ENCODE measurements around the gene HTT-AS. TPM values are rescaled to one million over a fixed set of nuclear protein-coding genes. Genes with fewer than 3 reads are reported as not detected.
"Not testable (repeated sequence)": the region's sequence is repeated elsewhere in the genome, so short reads cannot be mapped to it uniquely, and the experiment has no call there.

The HTT-AS gene
- total RNA-seq, 1 experiment from 2014 or later: not detected

DNA sequence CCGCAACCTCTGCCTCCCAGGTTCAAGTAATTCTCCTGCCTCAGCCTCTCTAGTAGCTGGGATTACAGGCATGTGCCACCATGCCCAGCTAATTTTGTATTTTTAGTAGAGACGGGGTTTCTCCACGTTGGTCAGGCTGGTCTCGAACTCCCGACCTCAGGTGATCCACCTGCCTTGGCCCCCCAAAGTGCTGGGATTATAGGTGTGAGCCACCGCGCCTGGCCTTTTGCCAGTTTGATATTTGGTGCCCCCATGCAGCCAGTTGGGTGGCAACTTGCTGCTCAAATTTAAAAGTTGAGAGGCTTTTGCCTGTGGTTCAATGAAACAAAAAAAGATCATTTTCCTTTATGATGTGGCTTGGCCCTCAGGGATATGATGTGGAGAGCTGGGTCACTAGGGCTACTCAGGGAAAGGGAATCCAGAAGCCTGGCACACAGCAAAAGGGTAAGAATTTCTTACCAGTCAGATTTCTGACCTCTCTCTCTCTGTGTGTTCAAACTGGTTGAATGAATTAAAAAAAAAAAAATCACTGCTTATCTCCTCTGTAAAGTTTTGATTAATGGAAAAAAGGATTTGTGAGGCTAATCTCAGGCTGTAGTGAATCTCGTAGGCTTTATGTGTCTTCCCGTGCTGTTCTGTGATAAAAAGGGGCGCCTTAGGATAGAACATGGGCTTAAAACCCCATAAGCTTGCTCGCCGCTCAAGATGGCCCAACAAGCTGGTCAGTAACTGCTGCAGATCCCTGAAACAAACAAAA, 23.0 kb downstream of the HTT-AS start:
- DNase-seq (ENCODE audit: low read depth): not testable (repeated sequence)

DNA sequence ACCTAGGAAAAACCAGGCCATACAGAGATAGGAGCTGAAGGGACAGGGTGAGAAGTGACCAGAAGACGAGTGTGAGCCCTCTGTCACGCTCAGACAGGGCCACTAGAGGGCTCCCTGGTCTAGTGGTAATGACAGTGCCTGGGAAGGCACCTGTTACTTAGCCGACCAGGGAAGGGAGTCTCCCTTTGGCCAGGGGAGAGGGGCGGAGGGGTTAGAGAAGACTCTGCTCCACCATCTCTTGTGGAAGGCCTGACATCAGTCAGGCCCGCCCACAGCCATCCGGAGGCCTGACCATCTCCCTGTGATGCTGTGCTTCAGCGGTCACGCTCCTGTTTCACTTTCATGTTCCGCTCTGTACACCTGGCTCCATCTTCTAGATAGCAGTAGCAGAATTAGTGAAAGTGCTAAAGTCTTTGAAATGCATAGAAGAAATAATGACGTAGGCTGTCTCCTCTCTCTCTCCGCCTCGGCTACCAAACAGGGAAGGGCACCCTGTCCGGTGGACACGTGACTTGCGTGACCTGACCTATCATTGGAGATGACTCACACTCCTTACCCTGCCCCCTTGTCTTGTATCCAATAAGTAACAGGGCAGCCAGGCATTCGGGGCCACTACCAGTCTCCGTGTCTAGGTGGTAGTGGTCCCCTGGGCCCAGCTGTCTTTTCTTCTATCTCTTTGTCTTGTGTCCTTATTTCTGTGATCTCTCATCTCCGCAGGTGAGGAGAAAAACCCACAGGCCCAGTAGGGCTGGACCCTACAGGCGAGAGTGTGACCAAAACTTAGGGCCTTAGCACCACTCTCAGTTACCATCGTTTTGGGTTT, 26.7 kb downstream of the HTT-AS start:
- DNase-seq (ENCODE audit: low read depth): peak; percentile 58

DNA sequence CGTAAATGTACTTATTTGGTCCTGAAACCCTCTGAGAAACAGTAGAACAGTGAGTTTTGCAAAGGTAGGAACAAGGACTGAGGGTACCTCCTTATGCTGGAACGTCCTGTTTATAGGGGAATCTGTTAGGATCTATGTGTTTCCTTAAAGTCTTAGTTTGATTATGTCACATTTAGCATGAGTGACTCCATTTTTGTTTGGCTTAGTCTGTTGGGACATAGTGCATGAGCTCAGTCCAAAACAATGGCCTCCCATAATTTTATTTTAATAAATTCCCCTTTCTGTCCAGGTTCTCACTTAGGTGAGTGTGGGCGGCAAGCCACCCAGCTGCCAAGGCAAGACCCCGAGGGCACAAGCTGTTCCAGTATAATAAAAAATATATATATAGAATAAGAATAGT, 27.7 kb downstream of the HTT-AS start:
- DNase-seq (ENCODE audit: low read depth): no peak

DNA sequence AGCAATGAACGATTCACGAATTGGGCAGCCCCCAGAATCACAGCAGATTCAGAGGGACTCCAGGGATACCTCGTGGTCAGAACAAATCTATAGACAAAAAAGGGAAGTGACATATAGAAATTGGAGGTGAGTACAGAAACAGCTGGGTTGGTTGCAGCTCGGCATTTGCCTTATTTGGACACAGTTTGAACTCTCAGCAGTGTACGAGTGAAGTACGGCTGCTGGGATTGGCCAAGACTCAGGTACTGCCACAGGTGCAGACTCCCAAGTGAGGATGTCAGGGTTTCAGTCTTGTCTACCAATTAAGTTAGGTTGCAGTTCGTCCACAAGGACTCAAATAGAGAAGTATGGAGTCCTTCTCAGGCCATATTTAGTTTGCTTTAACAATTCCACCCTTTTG, 28.2 kb downstream of the HTT-AS start:
- DNase-seq (ENCODE audit: low read depth): no peak

DNA sequence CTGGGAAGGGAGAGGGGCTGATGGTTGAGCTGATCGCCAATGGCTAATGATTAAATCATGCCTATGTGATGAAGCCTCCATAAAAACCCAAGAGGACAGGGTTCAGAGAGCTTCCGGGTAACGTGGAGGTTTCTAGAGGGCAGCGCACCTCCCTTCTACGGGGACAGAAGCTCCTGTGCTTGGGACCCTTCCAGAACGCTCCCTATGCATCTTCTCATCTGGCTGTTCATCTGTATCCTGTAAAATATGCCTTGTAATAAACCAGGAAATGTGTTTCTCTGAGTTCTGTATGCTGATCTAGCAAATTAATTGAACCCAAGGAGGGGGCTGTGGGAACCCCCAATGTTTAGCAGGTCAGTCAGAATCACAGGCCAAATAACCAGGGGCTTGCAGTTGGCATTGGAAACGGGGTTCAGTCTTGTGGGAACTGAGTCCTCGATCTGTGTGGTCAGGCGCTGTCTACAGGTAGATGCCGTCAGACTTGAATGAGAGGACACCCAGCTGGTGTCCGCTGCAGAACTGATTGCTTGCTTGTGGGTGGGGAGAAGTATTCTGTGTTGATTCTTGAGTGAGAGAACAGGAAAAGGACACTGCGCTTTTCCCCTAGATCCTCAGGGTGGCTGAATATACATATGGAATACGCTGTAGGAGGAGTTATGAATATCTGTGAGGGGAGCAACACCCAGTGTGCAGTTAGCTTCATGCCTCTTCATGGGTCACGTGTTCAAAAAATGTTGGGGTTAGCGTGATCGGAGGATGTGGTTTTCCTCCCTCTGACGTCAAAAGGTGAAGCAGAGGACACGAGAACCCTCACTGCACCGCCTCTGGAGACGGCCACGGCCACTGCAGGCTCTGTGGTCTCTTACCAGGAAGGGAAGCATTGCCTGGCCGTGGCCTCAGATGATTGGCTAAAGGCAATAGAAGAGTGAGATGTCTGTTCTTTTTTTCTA, 29.2 kb downstream of the HTT-AS start:
- peak; percentile 66 for DNase-seq (ENCODE audit: low read depth)

DNA sequence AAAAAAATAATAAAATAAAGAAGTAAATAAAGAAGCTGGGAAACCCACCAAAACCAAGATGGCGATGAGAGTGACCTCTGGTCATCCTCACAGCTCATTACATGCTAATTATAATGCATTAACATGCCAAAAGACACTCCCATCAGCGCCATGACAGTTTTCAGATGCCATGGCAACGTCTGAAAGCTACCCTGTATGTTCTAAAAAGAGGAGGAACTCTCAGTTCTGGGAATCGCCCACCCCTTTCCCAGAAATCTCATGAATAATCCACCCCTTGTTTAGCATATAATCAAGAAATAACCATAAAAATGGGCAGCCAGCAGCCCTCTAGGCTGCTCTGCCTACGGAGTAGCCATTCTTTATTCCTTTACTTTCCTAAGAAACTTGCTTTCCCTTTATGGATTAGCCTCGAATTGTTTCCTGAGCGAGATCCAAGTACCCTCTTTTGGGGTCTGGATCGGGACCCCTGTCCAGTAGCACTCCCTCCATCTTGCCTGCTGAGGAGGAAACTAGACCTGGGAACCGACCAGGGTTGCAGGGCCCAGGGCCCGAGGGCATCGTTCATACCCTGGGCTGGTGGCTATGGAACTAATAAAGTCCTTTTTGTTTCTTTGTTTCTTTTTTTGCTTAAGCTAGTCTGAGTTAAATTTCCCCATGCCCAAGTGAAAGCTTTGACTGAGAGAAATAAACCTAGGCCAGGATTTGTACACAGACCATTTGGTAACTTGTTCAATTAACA, 30.9 kb downstream of the HTT-AS start:
- no peak for DNase-seq (ENCODE audit: low read depth)

DNA sequence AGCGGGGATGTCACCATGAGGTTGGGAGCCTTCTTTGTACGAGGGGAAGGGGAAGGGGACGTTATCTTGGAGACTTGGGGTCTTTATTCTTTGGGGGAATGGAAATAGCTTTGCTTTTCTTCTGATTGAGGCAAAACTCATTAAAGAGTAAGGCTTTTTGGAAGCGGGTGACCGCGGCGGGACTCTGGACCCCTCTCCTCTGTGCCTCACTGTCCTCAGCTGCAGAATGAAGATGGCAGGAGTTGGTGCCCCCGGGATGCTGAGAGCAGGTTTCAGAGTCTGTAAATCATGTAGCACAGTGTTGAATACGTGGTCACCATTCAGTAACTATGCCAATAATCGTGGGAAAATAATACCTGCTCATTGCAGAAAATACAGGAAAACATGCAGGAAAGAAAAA, 32.1 kb downstream of the HTT-AS start:
- DNase-seq (ENCODE audit: low read depth): no peak

DNA sequence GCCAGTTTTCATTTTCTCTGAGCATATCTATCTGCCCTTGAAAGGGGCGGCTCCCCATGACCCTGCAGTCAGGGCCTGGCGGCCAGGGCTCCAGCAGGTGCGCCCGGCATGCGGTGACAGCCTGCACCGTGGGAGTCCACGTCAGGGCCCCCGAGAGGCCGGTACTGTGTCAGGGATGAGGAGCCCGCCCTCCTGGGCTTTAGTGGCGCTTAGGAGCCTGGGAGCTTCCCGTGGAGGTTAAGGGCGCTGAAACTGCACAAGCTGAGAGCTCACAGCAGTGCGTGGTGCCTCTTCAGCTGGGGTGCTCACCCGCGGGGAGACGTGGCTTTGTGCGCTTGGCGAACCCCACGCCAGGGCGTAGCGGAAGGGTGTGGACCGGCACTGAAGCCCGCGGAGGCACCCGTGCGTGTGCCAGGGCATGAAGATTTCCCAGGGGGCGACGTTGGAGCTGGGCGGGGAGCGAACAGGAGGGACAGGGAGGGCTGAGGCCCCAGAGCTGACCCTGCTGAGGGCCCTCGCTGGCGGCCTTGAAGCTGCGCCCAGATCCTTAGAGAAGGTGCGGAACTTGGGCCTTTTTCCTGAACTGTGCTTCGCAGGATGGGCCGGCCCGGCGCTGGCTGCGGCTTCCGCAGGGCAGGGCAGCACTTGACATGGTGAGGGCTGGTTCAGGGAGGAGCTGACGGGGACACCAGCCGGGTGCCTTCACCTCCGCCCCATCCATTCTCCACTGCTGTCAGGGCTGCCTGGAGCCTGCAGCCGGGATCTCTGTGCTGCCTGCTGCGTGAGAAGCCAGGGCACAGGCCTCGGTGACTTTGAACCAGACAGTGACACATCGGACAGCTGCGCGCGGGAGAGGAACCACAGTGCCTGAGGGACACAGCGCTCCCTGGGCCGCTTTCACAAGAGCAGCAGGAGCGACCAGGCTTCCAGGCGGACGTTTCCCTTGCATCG, 32.9 kb downstream of the HTT-AS start:
- DNase-seq (ENCODE audit: low read depth): peak; percentile 75

DNA sequence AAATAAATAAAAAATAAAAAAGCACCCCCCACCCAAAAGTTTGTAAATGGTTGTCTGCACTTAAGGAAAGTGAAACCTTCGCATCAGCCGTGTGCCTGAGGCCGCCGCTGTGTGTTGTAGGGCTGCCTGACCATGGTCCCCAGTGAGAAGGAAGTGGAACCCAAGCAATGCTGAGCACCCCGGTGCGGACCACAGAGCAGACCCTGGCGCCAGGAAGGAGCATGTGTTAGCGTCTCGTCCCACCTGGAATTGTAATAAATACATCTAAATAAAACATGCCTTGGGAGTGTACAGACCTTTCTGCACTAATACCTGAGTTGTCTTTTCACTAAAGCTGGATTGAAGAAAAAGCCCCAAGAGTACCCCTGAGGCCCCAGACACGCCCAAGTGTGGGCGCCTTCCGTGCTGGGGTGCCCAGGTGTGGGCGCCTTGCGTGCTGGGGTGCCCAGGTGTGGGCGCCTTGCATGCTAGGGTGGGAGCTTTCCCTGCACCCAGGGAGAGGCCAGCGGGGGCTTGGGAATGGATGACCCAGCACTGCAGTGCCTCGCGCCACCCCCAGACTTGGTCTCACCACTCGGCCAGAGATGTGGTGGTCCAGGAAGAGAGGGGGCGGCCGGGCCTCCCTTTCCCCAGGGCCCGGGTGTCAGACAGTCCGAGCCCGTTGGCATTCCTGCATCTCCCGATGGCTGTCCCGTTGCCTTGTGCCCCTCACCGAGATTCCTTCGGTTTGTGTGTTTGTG, 33.7 kb downstream of the HTT-AS start:
- DNase-seq (ENCODE audit: low read depth): no peak

DNA sequence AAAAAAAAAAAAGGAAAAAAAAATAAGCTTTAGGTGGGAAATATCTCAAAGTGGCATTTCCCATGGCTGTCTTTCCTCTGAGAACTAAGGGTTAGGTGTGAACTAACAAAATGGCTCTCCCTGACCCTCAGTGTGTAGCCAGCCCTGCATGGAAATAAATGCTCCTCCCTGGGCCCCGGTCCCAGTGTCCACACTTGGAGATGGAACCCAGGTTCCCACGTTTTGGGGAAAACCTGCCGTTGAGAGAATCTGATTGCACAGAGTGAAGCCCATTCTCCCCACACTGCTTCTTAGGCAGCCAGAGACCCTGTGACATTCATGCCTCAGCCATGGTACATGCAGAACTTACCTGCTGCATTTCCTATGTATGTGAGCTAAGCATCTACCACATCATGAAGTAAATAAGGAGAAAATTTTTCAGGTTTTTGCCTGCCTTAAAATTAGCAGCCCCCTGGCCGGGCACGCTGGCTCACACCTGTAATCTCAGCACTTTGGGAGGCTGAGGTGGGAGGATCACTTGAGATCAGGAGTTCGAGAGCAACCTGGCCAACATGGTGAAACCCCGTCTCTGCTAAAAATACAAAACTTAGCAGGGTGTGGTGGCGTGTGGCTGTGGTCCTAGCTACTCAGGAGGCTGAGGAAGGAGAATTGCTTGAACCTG, 34.5 kb downstream of the HTT-AS start:
- DNase-seq (ENCODE audit: low read depth): no peak

DNA sequence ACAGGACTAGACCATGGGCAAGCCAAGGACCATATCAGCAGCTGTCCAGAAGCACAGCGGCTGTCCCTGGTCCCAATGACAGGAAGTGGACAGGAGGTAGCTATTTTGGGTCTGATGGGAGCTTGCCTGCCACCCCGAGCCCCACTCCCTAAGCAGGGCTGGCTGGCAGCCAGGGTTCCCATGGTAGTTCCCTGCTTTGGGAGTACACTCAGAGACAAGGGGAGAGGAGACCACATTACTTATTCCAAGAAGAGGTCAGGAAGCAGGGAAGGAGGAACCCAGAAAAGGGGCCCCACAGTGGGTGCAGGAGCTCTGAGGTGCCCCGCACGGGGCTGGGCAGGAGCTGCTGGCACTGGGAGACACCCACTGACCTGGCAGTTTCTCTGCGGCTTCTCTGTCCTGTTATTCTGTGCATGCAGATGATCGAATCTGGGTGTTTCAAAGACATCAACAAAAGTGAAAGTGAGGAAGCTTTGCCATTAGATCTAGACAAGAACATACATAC, 36.3 kb downstream of the HTT-AS start:
- peak; percentile 34 for DNase-seq (ENCODE audit: low read depth)

DNA sequence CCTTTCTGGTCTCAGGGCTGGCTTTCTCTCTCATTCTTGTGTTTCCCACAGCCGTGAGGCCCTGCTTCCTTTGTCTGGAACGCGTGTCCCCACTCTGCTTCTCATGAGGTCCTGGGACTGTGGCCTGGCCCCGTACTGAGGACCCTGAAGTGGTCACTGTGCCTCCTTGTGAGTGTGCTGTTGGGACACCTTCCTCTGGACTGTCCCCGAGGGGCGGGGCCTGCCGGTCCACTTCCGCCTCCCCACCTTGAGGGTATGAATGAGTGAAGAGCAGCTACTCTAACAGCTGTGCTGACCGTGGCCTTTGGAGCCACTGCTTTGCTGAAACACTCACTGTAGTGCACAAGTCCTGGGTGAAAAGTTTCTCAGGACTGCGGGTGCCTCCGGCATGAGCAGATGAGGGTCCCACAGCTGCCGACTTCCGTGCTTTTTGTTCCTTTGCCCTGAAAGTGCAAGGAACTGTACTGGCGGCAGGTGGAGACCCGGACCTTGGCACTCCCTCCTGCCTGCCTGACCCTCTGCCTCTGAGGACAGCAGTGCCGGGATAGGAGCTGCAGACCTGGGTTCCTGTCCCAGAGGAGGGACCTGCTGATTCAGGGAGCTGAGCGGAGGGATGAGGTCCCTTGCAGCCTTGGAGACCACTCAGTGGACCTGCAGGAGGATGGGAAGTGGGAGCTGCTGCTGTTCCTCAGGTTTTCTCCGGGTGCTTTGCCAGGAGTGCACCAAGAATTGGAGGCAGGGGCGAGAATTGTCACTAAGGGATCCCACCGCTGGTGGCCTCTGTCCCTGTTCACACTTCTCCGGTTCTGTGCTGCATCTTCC, 38.0 kb downstream of the HTT-AS start:
- no peak for DNase-seq (ENCODE audit: low read depth)

DNA sequence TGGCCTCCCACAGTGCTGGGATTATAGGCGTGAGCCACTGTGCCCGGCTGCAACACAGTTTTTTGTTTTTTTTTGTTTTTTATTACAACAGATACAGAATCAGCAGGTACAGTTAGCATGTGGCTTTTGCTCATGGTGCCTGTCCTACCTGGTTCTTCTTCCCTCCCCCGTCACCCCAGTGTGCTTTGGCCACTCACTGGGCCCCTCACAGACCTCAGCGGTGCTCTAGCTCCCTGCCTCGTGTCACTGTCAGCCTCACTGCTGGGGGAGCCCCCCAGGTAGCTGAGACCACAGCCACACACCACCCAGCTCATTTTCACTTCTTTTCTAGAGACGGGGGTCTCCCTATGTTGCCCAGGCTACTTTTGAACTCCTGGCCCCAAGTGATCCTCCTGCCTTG, 38.7 kb downstream of the HTT-AS start:
- no peak for DNase-seq (ENCODE audit: low read depth)

DNA sequence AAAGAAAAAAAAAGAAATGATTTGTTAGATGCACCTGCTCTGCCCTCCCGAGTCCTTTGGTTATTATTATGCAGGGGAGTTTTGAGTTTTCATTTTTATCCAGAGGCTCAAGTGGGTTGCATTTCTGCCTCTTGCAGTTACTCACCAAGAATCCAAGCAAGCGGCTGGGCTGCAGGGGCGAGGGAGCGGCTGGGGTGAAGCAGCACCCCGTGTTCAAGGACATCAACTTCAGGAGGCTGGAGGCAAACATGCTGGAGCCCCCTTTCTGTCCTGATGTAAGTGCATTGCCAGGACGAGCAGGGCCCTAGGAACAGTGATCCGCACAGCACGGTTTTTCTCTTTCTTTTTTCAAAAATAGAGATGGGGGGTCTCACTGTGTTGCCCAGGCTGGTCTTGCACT, 39.1 kb downstream of the HTT-AS start:
- no peak for DNase-seq (ENCODE audit: low read depth)

DNA sequence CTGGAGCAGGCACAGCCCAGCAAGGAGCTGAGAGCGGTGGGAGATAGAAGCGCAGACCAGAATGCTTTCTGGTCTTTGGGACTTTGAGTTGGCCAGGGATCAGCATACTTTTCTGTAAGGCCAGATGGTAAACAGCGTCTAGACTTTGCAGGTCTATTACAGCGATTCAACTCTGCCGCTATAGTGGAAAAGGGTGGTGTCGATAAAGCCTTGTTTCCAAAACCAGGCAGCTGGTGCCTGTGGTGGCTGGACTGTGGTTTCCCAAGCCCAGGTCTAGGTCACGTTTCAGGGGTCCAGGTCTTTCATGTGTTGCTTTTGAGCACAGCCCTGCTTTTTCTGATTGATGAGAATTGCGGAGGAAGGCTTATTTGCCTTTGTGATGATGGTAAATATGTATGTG, 40.1 kb downstream of the HTT-AS start:
- DNase-seq (ENCODE audit: low read depth): no peak

DNA sequence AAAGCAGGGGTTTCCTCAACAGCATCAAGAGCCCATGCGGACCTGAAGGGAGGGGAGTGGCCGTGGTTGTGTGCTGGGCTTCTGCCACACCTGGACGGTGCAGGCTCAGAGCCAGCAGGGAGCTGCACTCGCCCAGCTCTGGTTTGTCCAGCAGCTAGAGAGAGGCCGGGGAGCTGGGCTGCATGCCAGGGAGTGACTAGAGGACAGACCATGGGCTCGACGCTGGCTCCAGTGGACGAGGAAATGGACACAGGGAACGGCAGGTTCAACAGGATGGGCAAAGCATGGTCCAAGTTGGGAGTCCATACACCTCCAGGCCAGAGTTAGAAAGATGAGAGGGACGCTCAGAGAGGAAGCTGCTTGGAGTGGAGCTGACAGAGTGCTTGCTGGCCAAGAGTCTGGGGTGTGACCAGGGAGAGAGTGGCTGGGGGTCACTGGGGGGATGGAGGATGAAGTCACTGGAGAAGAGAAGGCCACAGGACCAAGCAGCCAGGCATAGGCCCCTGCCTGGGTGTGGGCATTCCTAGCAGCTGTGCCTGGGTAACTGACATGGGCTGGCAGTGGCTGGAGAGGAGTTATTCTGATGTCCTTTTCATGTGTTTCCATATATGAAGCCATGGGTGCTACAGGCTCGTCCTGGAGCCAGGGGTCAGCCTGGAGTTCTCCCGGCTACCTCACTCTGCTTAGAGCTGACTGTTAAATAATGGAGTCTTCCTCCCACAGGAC, 42.8 kb downstream of the HTT-AS start:
- no peak for DNase-seq (ENCODE audit: low read depth)
